Loucy (cell line): Measurements from ENCODE around the gene MICAL2.

ENCODE experiments used
- EZH2phosphoT487 ChIP-seq: fragments of 200-600 bp; IDR thresholded peaks from 2 replicates; pipeline ENCODE4 v1.6.1; 2018; ENCODE audit warnings: antibody characterized with exemption, mild to moderate bottlenecking, moderate library complexity, borderline replicate concordance
- TF ChIP-seq, protein P1 (sequence below): fragments of 200-600 bp; sonication (generic); conservative IDR thresholded peaks from 2 replicates; pipeline ENCODE4 v1.5.1; 2014; ENCODE audit warnings: mild to moderate bottlenecking, antibody characterized with exemption, low read length

DNA sequence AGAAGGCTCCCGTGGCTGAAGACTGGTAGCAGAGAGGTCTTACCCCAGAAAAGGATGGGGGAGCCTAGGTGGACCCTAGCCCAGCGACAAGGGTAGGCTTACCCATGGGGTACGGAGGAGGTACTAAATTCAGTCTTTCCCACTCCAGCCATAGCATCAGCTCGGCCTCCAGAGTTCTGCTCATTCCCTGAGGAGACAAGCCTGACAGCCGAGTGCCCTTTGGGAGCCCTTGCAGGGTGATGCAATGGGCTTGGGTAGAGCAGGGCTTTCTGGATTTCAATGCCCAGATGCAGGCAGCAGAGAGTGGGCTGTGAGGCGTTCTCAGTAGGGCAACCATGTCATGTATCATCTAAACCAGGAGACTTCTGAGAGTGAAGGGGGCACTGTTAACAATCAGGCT, 124.7 kb downstream of the MICAL2 start:
- TF ChIP-seq, protein P1, sequence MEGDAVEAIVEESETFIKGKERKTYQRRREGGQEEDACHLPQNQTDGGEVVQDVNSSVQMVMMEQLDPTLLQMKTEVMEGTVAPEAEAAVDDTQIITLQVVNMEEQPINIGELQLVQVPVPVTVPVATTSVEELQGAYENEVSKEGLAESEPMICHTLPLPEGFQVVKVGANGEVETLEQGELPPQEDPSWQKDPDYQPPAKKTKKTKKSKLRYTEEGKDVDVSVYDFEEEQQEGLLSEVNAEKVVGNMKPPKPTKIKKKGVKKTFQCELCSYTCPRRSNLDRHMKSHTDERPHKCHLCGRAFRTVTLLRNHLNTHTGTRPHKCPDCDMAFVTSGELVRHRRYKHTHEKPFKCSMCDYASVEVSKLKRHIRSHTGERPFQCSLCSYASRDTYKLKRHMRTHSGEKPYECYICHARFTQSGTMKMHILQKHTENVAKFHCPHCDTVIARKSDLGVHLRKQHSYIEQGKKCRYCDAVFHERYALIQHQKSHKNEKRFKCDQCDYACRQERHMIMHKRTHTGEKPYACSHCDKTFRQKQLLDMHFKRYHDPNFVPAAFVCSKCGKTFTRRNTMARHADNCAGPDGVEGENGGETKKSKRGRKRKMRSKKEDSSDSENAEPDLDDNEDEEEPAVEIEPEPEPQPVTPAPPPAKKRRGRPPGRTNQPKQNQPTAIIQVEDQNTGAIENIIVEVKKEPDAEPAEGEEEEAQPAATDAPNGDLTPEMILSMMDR, result no peak
- no peak for TF ChIP-seq EZH2phosphoT487
